Measurements from ENCODE around the gene NINJ2. TPM values are rescaled to one million over a fixed set of nuclear protein-coding genes. Genes with fewer than 3 reads are reported as not detected.

NINJ2 gene
- total RNA-seq, 2 donors from 2014 or later: 3.0 to 8.1 TPM

GRCh38 chr12:690466-690865 is 27.2 kb upstream of the NINJ2 start:
- Mint-ChIP-seq H3K27me3 (ENCODE audit: low read depth) (no peaks in the 10 kb centered on the region), H3K4me3 (no peak overlapping the region), H3K9me3 (peaks cover 0 to 3% of the 10 kb centered on the region in 2 donors), H3K36me3 (ENCODE audit: insufficient read depth in 2 of 2) (no peaks in the 10 kb centered on the region), H3K4me1 (ENCODE audit: low read depth) (peaks cover 10% of the 10 kb centered on the region), H3K27ac (no peak overlapping the region)
- DNase-seq (no peak), ATAC-seq (replicated peaks in 1 of 2) (no peak)

DNA sequence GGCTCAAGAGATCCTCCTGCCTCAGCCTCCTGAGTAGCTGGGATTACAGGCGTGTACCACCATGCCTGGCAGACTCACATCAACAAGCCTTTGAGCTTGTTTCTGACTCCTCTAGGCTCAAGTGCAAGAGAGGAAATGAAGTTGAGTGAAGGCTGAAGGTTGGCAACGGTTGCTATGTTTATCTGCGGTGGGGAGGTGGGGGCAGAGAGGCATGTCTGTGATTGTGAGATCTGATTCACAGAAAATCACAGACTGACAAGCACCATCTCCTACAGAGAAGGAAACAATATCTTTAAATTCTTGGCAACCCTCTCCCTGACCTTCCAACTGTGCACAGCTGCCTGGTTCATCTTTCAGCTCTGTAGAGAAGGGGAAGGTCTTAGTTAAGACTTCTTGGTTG is 22.1 kb upstream of the NINJ2 start:
- DNase-seq: peak; percentile 76 to 78
- peaks cover 0 to 3% of the 10 kb centered on the region in 2 donors for H3K36me3 Mint-ChIP-seq (ENCODE audit: insufficient read depth in 2 of 2)
- H3K27me3 Mint-ChIP-seq (ENCODE audit: low read depth): no peaks in the 10 kb centered on the region
- peak; percentile 93 to 96 for ATAC-seq (replicated peaks in 1 of 2)
- H3K4me1 Mint-ChIP-seq (ENCODE audit: low read depth): peaks cover 35% of the 10 kb centered on the region
- peaks cover 0 to 2% of the 10 kb centered on the region in 2 donors for H3K9me3 Mint-ChIP-seq
- H3K27ac Mint-ChIP-seq: peak overlapping the region; percentile 56
- H3K4me3 Mint-ChIP-seq: peak overlapping the region; percentile 38 to 52

DNA sequence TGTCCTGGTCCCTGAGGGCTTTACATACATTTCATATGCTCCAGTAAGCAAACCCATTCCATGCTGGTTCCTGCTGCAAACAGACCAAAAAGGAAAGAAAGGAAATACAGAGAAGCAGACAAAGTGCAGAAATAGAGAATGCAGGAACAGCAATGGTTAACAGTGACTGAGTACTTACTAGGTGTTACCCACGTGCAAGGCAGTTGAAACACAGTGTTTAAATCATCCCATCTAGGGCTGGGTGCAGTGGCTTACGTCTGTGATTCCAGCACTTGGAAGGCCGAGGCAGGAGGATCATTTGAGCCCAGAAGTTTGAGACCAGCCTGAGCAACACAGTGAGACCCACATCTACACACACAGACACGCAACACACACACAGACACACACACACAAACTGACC is 21.2 kb upstream of the NINJ2 start:
- ATAC-seq (replicated peaks in 1 of 2) (no peak), DNase-seq (no peak)
- H3K36me3 Mint-ChIP-seq (ENCODE audit: insufficient read depth in 2 of 2): peaks cover 0 to 3% of the 10 kb centered on the region in 2 donors
- H3K27ac Mint-ChIP-seq: no peak overlapping the region
- peaks cover 44% of the 10 kb centered on the region for H3K4me1 Mint-ChIP-seq (ENCODE audit: low read depth)
- H3K27me3 Mint-ChIP-seq (ENCODE audit: low read depth): no peaks in the 10 kb centered on the region
- H3K9me3 Mint-ChIP-seq: peaks cover 0 to 2% of the 10 kb centered on the region in 2 donors
- H3K4me3 Mint-ChIP-seq: no peak overlapping the region

DNA sequence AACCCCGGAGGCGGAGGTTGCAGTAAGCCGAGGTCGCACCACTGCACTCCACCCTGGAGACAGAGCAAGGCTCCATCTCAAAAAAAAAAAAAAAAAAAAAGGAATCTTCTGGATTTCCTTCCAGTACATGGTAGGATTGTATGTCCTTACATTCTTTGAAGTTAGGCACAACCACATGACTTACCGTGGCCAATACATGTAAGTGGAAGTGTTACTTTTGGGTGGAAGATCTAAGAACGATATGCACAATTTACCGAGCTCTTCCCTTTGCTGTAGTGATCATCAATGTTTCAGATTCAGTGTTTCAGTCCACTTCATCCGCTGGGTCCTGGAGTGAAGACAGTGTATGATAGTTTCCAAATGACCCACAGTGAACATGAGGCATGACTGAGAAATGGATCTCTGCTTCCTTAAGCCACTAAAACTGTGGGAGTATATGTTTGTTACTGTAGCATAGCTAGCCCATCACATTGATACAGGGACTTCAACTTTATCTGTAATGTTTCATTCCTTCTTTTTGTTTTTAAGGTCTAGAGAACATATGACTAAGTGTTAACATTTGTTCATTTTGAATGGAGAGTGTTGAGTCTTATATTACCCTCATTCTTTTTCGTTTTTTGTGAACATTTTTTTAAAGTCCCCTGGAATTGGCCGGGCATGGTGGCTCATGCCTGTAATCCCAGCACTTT is 18.5 kb upstream of the NINJ2 start:
- H3K9me3 Mint-ChIP-seq: peaks cover 0 to 2% of the 10 kb centered on the region in 2 donors
- H3K4me3 Mint-ChIP-seq: peak overlapping the region in 1 of 2 donors; percentile 20
- no peaks in the 10 kb centered on the region for H3K27me3 Mint-ChIP-seq (ENCODE audit: low read depth)
- ATAC-seq (replicated peaks in 1 of 2) (peak in 1 of 2 donors; percentile 42), DNase-seq (no peak)
- H3K4me1 Mint-ChIP-seq (ENCODE audit: low read depth): peaks cover 70% of the 10 kb centered on the region
- H3K36me3 Mint-ChIP-seq (ENCODE audit: insufficient read depth in 2 of 2): peaks cover 0 to 3% of the 10 kb centered on the region in 2 donors
- H3K27ac Mint-ChIP-seq: no peak overlapping the region

- no peak for ATAC-seq (replicated peaks in 1 of 2)
- H3K36me3 Mint-ChIP-seq (ENCODE audit: insufficient read depth in 2 of 2): peaks cover 0 to 3% of the 10 kb centered on the region in 2 donors
These were observed 15.8 kb upstream of the NINJ2 start for GRCh38 chr12:678747-679712.

DNA sequence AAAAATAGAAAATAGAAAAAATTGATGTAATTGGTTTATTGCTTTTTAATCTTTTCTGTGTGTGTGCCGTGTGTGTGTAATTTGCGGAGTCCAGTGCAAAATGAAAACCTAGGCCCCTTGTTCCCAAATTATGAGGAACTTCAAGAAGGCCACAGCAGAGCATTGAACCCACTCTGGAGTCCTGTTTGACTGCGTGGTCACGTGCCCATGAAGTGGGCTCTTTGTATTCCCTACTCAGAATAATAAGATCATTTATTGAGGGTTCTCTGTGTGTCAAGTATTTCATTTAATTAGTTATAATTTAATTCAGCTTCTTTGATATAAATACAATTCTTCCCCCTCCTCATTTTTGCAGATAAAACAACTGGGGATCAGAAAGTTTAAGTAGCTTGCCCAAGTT is 12.3 kb upstream of the NINJ2 start:
- no peak overlapping the region for H3K27ac Mint-ChIP-seq
- no peaks in the 10 kb centered on the region for H3K27me3 Mint-ChIP-seq (ENCODE audit: low read depth)
- ATAC-seq (replicated peaks in 1 of 2): no peak
- H3K4me3 Mint-ChIP-seq: no peak overlapping the region
- H3K9me3 Mint-ChIP-seq: no peaks in the 10 kb centered on the region
- H3K36me3 Mint-ChIP-seq (ENCODE audit: insufficient read depth in 2 of 2): no peaks in the 10 kb centered on the region
- H3K4me1 Mint-ChIP-seq (ENCODE audit: low read depth): peaks cover 87% of the 10 kb centered on the region
- DNase-seq: no peak

More at GRCh38 chr12:678747-679712, 15.8 kb upstream of the NINJ2 start:
- H3K27ac Mint-ChIP-seq: peak overlapping the region; percentile 59
- peaks cover 63% of the 10 kb centered on the region for H3K4me1 Mint-ChIP-seq (ENCODE audit: low read depth)
- H3K4me3 Mint-ChIP-seq: peak overlapping the region; percentile 4 to 72
- H3K27me3 Mint-ChIP-seq (ENCODE audit: low read depth): no peaks in the 10 kb centered on the region
- peaks cover 0 to 2% of the 10 kb centered on the region in 2 donors for H3K9me3 Mint-ChIP-seq
- DNase-seq: no peak

GRCh38 chr12:674272-674781 is 11.1 kb upstream of the NINJ2 start:
- Mint-ChIP-seq H3K36me3 (ENCODE audit: insufficient read depth in 2 of 2) (no peaks in the 10 kb centered on the region), H3K9me3 (no peaks in the 10 kb centered on the region), H3K4me1 (ENCODE audit: low read depth) (peaks cover 89% of the 10 kb centered on the region), H3K27ac (peak overlapping the region; percentile 64), H3K27me3 (ENCODE audit: low read depth) (no peaks in the 10 kb centered on the region), H3K4me3 (peak overlapping the region; percentile 72 to 82)
- DNase-seq: peak; percentile 84 to 90
- ATAC-seq (replicated peaks in 1 of 2): peak; percentile 98 to 99

GRCh38 chr12:673849-674248 is 10.6 kb upstream of the NINJ2 start:
- Mint-ChIP-seq H3K27ac (peak overlapping the region; percentile 64), H3K36me3 (ENCODE audit: insufficient read depth in 2 of 2) (no peaks in the 10 kb centered on the region), H3K4me3 (peak overlapping the region; percentile 72 to 82), H3K27me3 (ENCODE audit: low read depth) (no peaks in the 10 kb centered on the region), H3K9me3 (no peaks in the 10 kb centered on the region), H3K4me1 (ENCODE audit: low read depth) (peaks cover 89% of the 10 kb centered on the region)
- ATAC-seq (replicated peaks in 1 of 2) (peak in 1 of 2 donors; percentile 1), DNase-seq (no peak)

DNA sequence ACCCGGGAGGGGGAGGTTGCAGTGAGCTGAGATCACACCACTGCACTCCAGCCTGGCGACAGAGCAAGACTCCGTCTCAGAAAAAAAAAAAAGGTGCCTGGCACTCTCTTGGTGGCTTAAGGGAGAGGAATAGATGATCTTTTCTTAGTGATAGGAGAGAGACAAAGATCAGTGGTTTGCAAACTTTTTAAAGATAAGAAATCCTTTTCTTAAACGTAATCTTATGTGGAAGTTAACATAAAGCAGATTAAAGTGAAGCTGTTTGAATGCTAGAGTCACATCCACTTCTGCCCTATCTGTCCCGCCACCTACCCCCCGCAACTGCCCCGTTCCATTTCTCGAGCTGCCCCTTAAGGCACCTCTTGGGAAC is 6.3 kb upstream of the NINJ2 start:
- Mint-ChIP-seq H3K27me3 (ENCODE audit: low read depth) (no peaks in the 10 kb centered on the region), H3K4me3 (peak overlapping the region in 1 of 2 donors; percentile 26), H3K36me3 (ENCODE audit: insufficient read depth in 2 of 2) (no peaks in the 10 kb centered on the region), H3K27ac (no peak overlapping the region), H3K4me1 (ENCODE audit: low read depth) (peaks cover 90% of the 10 kb centered on the region), H3K9me3 (no peaks in the 10 kb centered on the region)
- ATAC-seq (replicated peaks in 1 of 2) (no peak), DNase-seq (no peak)

DNA sequence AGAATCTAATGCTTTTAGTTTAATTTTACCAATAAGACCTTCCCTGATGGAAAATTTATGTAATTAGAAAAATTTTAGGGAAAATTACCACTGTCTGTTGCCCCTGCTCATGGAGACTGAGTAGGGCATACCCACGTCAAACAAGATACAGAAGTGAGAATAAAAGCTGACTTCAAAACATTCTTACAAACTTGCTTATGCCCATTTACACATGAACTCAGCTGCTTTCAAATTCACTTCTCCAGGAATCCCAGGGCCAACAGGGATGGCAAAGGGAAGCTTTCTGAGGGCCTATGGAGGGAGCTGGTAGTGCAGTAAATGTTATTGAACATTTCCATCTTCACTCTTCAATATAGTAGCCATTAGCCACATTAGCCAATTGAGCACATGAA is 4.8 kb upstream of the NINJ2 start:
- no peak for DNase-seq
- no peak overlapping the region for H3K27ac Mint-ChIP-seq
- no peaks in the 10 kb centered on the region for H3K27me3 Mint-ChIP-seq (ENCODE audit: low read depth)
- no peaks in the 10 kb centered on the region for H3K9me3 Mint-ChIP-seq
- H3K4me1 Mint-ChIP-seq (ENCODE audit: low read depth): peaks cover 88% of the 10 kb centered on the region
- ATAC-seq (replicated peaks in 1 of 2): no peak
- no peaks in the 10 kb centered on the region for H3K36me3 Mint-ChIP-seq (ENCODE audit: insufficient read depth in 2 of 2)
- peak overlapping the region in 1 of 2 donors; percentile 25 for H3K4me3 Mint-ChIP-seq

DNA sequence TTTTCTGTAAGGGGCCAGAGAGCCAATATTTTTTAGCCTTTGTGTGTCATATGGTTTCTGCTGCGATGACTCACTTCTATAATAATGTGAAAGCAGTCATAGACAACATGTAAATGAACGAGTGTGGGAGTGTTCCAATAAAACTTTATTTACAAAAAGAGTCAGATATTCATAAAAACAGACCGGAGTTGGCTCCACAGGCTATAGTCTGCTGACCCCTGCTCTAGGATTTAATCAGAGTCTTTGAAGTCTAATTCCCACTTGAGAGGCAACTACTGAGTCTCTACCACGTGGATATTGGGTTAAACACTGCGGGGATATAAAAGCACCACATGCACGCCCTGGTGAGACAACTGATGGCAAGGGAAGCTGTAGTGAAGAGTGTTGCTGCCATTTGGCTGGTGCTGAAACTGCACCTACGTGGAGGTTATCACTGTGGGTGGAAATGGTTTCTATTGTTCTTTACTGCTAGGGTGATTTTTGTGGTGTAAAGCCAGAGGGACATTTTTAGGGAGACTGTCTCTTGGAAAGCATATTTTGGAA is 3.6 kb upstream of the NINJ2 start:
- Mint-ChIP-seq H3K4me3 (peak overlapping the region; percentile 33 to 87), H3K36me3 (ENCODE audit: insufficient read depth in 2 of 2) (no peaks in the 10 kb centered on the region), H3K27ac (peak overlapping the region; percentile 95), H3K27me3 (ENCODE audit: low read depth) (peaks cover 12% of the 10 kb centered on the region), H3K9me3 (no peaks in the 10 kb centered on the region), H3K4me1 (ENCODE audit: low read depth) (peaks cover 86% of the 10 kb centered on the region)
- peak; percentile 23 to 49 for DNase-seq
- peak; percentile 34 to 52 for ATAC-seq (replicated peaks in 1 of 2)

GRCh38 chr12:666066-666465 is 2.8 kb upstream of the NINJ2 start:
- Mint-ChIP-seq H3K36me3 (ENCODE audit: insufficient read depth in 2 of 2) (no peaks in the 10 kb centered on the region), H3K27ac (no peak overlapping the region), H3K27me3 (ENCODE audit: low read depth) (peaks cover 15% of the 10 kb centered on the region), H3K9me3 (no peaks in the 10 kb centered on the region), H3K4me3 (no peak overlapping the region), H3K4me1 (ENCODE audit: low read depth) (peaks cover 87% of the 10 kb centered on the region)
- DNase-seq: no peak
- ATAC-seq (replicated peaks in 1 of 2): no peak

- ATAC-seq (replicated peaks in 1 of 2): no peak
- Mint-ChIP-seq H3K27me3 (ENCODE audit: low read depth) (peaks cover 15% of the 10 kb centered on the region), H3K4me3 (no peak overlapping the region), H3K27ac (no peak overlapping the region), H3K9me3 (no peaks in the 10 kb centered on the region), H3K36me3 (ENCODE audit: insufficient read depth in 2 of 2) (no peaks in the 10 kb centered on the region), H3K4me1 (ENCODE audit: low read depth) (peaks cover 74% of the 10 kb centered on the region)
- DNase-seq: no peak
These were observed 1.5 kb upstream of the NINJ2 start for GRCh38 chr12:664779-665092.
